Measurements from ENCODE around the gene CHKB. TPM values are rescaled to one million over a fixed set of nuclear protein-coding genes. Genes with fewer than 3 reads are reported as not detected.
A peak's percentile ranks its signal among the peaks of the same experiment; 100 is the strongest.

CHKB gene
- total and polyA plus RNA-seq, 12 donors = 34.1 to 917 (median 95.3) TPM

- TF ChIP-seq POLR2A (IDR thresholded peaks at IDR 0.05) (no peak), CTCF (IDR thresholded peaks at IDR 0.05) (no peak)
- Histone ChIP-seq H3K27ac (peak overlapping the region in 2 of 5 donors; percentile 56 to 83), H3K27me3 (no peaks in the 10 kb centered on the region), H3K9me3 (replicated peaks in 1 of 3) (no peaks in the 10 kb centered on the region), H3K4me1 (replicated peaks in 1 of 2) (peaks cover 5 to 31% of the 10 kb centered on the region in 2 donors), H3K36me3 (replicated peaks in 1 of 2) (no peaks in the 10 kb centered on the region), H3K4me3 (no peak overlapping the region)
- 75 to 79% (median 77%) methylated on average over 10 of the region's 10 CpGs for WGBS, 4 donors
- no peak for DNase-seq
- intact Hi-C loops (cut with DNase I) = no loop called here
These were observed 42.3 kb downstream of the CHKB start for GRCh38 chr22:50540381-50540780.

- intact Hi-C loops (cut with DNase I) = no loop called here
- Histone ChIP-seq H3K9me3 (replicated peaks in 1 of 3) (no peaks in the 10 kb centered on the region), H3K27me3 (no peaks in the 10 kb centered on the region), H3K27ac (peak overlapping the region in 4 of 5 donors; percentile 69 to 96 (median 82)), H3K4me3 (no peak overlapping the region), H3K4me1 (replicated peaks in 1 of 2) (peaks cover 5 to 22% of the 10 kb centered on the region in 2 donors), H3K36me3 (replicated peaks in 1 of 2) (no peaks in the 10 kb centered on the region)
- WGBS, 4 donors = 79 to 85% (median 83%) methylated on average over 13 of the region's 13 CpGs
- TF ChIP-seq POLR2A (IDR thresholded peaks at IDR 0.05) (no peak), CTCF (IDR thresholded peaks at IDR 0.05) (no peak)
- DNase-seq = no peak
These were observed 44.9 kb downstream of the CHKB start for GRCh38 chr22:50537765-50538164.

- H3K4me1 ChIP-seq (replicated peaks in 1 of 2) = peaks cover 7 to 32% of the 10 kb centered on the region in 2 donors
- no peak for TF ChIP-seq POLR2A (IDR thresholded peaks at IDR 0.05)
- TF ChIP-seq CTCF (IDR thresholded peaks at IDR 0.05) = no peak
- H3K27me3 ChIP-seq = no peaks in the 10 kb centered on the region
- H3K9me3 ChIP-seq (replicated peaks in 1 of 3) = no peaks in the 10 kb centered on the region
- intact Hi-C loops (cut with DNase I) = no loop called here
- WGBS, 4 donors = 72 to 80% (median 77%) methylated on average over 3 of the region's 3 CpGs
- no peak overlapping the region for H3K27ac ChIP-seq
- no peak overlapping the region for H3K4me3 ChIP-seq
- H3K36me3 ChIP-seq (replicated peaks in 1 of 2) = no peaks in the 10 kb centered on the region
- no peak for DNase-seq
These were observed 46.4 kb downstream of the CHKB start for GRCh38 chr22:50536226-50536625.

GRCh38 chr22:50535113-50535512 is 47.5 kb downstream of the CHKB start:
- no peaks in the 10 kb centered on the region for H3K27me3 ChIP-seq
- peaks cover 18 to 33% of the 10 kb centered on the region in 2 donors for H3K4me1 ChIP-seq (replicated peaks in 1 of 2)
- H3K27ac ChIP-seq = peak overlapping the region in 2 of 5 donors; percentile 9 to 53
- WGBS, 4 donors = 68 to 78% (median 74%) methylated on average over 7 to 8 of the region's 8 CpGs
- intact Hi-C loops (cut with DNase I) = no loop called here
- H3K4me3 ChIP-seq = no peak overlapping the region
- no peaks in the 10 kb centered on the region for H3K9me3 ChIP-seq (replicated peaks in 1 of 3)
- DNase-seq = no peak
- TF ChIP-seq CTCF (IDR thresholded peaks at IDR 0.05) (no peak), POLR2A (IDR thresholded peaks at IDR 0.05) (no peak)
- H3K36me3 ChIP-seq (replicated peaks in 1 of 2) = no peaks in the 10 kb centered on the region

Measured in adrenal gland (tissue), 12 donors.